Ammon's horn (tissue), 1 donor: Measurements from ENCODE around the gene SLC25A1.
"Not testable (repeated sequence)": the region's sequence is repeated elsewhere in the genome, so short reads cannot be mapped to it uniquely, and the experiment has no call there.

Source experiments
- DNase-seq: peaks from one replicate; pipeline ENCODE4 v3.0.0-alpha.2; 2016; ENCODE audit warnings: low spot score

Gene SLC25A1

DNA sequence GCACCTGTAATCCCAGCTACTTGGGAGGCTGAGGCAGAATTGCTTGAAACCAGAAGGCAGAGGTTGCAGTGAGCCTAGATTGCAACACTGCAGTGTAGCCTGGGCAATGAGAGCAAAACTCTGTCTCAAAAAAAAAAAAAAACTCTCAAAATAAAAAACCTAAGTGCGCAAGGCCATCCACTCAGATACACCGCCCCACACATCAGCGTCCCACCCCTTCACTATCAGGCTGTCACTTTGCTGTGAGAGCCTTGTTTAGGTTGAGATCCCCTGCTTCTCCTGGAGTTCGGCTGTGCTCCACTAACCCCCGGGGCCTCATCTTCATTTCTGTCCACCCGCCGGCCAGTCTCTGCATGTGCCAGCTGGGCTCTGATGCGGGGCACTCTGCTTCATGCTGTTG lies 12.1 kb downstream of the SLC25A1 start:
- no peak for DNase-seq

GRCh38 chr22:19164425-19164824 lies 14.1 kb downstream of the SLC25A1 start:
- DNase-seq, result no peak

- not testable (repeated sequence) for DNase-seq
These were observed 19.9 kb downstream of the SLC25A1 start for GRCh38 chr22:19158649-19159048.

DNA sequence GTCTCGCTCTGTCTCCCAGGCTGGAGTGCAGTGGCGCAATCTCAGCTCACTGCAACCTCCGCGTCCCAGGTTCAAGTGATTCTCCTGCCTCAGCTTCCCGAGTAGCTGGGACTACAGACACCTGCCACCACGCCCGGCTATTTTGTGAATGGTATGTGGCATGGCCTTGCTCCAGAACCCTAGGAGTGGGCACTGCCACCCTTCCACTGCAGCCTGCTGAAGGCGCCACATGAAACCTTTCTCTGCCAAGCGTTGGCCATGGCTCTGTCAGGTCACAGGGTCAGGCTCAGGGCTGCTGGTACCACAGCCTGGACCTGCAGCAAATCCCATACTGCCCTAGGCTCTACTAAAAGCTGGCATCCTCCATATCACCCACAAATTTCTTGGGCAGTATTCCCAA lies 22.4 kb downstream of the SLC25A1 start:
- DNase-seq, result not testable (repeated sequence)

GRCh38 chr22:19152942-19153883 lies 25.3 kb downstream of the SLC25A1 start:
- DNase-seq, result no peak

DNA sequence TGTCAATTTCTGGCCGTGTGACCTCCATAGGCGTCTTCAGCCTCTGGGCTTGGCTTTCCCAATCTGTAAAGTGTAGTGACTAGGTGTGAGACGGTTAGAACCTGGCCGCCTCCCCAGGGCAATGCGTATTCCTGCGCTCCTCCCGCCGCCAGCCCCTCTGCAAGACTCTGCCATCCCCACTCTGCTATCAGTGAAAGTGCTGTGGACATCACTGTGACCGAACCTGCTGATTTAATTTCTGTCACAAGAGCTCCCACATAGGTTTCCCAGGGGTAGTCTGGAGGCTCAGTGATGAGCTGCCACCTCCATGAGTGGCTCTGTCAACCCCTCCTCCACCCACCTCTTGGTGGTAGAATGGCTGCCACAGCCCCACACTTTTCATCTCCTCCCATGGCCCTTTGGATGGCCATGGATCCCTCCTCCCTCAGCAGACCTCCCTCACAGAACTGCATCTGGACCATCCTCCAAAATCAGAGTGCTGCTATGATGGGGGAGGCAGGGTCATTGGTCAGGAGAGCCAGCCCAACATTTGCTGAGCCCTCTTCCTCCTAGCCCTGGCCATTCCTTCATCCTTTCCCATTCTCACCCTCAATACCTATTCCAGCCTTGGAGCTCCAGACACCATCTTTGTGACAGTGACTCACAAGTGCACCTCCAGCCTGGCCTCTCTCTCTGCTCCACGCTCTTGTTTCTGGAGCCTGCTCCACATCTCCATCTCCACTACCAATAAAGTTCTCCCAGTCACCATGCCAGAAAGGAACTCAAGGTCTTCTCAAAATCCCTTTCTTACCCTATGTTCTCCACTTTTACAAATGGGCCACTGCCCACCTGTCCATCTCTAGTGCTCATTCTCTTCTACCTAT lies 27.0 kb downstream of the SLC25A1 start:
- DNase-seq, result no peak

- DNase-seq, result no peak
These were observed 27.8 kb downstream of the SLC25A1 start for GRCh38 chr22:19150482-19151328.

- DNase-seq, result no peak
These were observed 28.5 kb downstream of the SLC25A1 start, which contains the start of gene GSC2 for GRCh38 chr22:19149991-19150390. Gene GSC2 (minus strand): TSS chr22:19150292. CDS start chr22:19150283, 9 bp downstream.

DNA sequence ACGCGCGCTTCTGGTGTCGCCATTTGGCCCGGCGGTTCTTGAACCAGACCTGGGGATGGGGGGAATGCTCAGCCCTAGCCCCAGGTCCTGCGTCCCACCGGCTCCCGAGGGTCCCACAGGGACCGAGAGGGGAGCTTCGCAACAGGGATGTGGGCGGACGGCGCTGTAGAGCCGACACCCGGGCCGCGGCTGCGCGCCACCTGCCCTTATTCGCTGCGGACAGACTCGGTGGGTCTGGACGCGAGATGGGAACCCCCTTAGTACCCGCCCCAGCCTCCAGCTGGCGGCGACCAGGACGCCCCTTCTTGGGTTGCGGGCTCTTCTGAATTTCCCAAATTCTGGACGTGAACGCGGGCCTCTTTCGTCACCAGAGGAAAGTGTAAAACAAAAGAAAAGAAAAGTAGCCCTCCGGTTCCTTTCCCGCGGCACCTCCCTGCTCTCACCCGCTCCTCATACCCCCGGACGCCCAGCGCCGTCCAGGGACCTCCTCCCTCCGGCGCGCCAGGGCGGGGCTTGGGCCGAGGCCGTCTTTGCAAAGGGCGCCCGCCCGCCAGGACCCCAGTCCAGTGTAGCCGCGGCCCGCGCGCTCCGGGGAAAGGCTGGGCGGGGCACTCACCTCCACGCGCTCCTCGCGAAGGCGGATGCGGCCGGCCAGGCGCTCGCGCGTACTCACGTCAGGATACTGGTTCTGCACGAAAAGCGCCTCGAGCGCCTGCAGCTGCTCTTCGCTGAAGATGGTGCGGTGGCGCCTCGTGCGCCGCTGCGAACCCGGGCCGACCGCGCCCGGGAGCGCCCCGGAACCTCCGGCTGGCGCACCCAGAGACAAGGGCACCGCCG lies 29.3 kb downstream of the SLC25A1 start:
- DNase-seq, result no peak

DNA sequence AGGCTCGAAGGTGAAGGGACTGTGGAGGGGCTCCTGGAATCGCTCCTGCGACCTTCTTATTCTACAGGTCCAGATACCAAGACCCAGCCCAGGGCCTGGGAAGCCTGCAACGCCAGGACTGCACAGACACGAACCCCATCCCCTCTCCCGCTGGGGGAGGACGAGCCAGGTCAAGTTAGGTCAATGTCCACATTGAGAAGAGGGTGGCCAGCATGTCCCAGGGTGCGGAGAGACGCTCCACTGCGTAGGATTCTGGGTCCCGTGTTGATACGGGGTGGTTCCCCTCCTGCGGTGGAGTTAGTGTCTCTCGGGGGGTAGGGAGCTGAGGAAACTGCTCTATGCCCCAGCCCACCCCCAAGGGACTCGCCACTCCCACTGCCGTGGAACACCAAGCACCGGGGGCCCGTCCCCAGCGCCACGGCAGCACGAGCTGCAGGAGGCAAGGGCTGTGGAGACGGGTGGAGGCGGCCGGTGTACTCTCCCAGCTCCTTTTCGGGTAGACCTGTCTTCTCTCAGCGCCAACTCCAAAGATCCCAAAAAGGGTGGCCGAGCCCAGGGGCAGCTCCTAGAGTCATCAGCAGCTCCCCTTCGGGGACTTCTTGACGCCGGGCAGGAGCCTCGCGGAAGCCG lies 30.0 kb downstream of the SLC25A1 start:
- no peak for DNase-seq

GRCh38 chr22:19147195-19147780 lies 31.2 kb downstream of the SLC25A1 start:
- DNase-seq, result no peak

DNA sequence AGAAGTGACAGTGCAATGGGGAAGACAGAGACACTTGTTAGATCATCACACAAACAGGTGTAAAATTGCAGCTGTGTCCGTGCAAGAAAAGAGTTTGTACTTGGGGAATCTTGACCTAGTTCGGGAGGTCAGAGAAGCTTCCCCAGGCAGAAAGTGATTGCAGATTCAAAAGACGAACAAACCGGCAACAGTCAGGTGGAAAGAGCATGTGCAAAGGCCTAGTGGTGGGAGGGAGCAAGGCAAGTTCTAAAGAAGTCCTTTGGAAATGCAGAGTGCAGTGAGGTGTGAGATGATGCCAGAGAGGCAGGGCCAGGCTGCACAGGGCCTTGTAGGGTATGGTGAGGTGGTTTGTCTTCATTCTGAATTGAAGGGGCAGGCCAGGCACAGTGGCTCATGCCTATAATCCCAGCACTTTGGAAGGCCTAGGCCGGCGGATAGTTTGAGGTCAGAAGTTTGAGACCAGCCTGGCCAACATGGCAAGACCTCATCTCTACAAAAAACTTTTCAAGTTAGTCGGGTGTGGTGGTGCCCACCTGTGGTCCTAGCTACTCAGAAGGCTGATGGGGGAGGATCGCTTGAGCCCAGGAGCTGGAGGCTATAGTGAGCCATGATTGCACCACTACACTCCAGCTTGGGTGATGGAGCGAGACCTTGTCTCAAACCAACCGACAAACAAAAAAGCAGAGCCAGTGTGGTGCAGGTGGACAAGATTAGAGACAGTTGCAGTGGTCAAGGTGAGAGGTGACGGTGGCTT lies 32.1 kb downstream of the SLC25A1 start:
- DNase-seq, result no peak

DNA sequence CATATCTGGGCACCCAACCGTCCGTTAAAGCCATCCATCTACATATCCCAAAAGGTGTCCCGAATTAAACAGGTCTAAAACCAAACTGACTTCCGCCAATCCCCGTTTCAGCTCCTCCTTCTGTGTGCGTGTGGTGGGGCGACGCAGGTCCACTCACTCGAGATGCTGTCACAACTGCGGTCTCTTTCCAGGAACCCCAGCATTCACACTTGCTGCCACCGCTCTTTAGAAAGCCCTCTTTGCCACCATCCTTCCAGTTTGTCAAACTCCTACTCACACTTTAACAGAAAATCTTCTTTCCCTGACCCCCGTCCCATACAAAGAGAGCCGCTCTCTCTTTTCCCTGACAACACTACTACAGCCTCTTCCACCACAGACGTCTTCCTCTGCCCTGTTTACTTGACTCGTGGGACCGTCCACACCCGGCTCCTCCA lies 34.6 kb downstream of the SLC25A1 start:
- no peak for DNase-seq

DNA sequence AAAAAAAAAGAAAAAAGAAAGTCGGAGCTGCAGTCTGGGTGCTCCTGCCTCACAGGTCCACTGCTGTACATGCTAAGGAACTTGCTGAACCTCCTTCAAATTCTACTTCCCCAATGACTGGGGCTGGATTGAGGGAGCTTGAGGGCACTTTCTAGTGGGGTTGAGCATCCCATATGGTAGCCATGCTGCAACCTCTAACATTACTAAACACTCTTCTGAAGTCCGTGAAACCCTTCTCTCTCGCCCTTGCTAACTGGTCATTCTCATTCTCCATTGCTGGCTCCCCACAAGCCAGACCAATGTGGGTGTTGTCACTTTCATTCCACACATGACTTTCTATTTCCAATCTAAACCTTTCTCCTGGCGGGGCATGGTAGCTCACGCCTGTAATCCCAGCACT lies 35.3 kb downstream of the SLC25A1 start:
- no peak for DNase-seq

DNA sequence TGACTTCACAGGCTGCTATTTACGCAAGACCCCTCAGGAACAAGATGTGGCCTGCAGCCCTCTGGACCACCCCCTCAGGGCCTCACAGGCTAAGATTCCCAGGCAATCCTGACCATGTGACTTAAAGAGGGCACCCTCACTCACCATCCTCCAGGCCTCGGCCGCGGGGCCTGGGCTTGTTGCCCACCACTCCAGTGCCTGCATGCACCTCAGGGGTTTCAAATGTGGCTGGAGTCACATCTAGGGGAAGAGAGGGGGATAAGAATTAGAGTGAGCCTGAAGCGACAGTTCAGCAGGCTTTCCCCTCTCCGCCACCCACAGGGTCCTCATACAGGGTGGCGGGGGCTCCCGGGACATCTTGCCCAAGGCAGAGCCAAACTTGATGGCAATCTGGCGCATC lies 36.1 kb downstream of the SLC25A1 start:
- no peak for DNase-seq

- DNase-seq, result no peak
These were observed 38.6 kb downstream of the SLC25A1 start for GRCh38 chr22:19139974-19140373.

- DNase-seq, result no peak
These were observed 39.6 kb downstream of the SLC25A1 start for GRCh38 chr22:19139001-19139356.

GRCh38 chr22:19138217-19139000 lies 40.1 kb downstream of the SLC25A1 start:
- DNase-seq, result no peak
